ENCODE results near the gene FAM186B.

- TF ChIP-seq JUNB (CRISPR knock-in tag; IDR thresholded peaks at IDR 0.05; ENCODE audit: borderline replicate concordance) = no peak
- TF ChIP-seq ZNF652 (CRISPR knock-in tag; IDR thresholded peaks at IDR 0.05; ENCODE audit: borderline replicate concordance, low read depth) = no peak
- TF ChIP-seq YY1 (IDR thresholded peaks at IDR 0.05; ENCODE audit: insufficient read depth, insufficient replicate concordance, low read depth, low read length) = no peak
- TF ChIP-seq WIZ (CRISPR knock-in tag; IDR thresholded peaks at IDR 0.05) = no peak
- TF ChIP-seq ZNF333 (CRISPR knock-in tag; IDR thresholded peaks at IDR 0.05; ENCODE audit: borderline replicate concordance) = no peak
- TF ChIP-seq ZNF558 (CRISPR knock-in tag; IDR thresholded peaks at IDR 0.05; ENCODE audit: borderline replicate concordance) = no peak
- no peak for TF ChIP-seq TSC22D2 (CRISPR knock-in tag; IDR thresholded peaks at IDR 0.05; ENCODE audit: borderline replicate concordance)
Observed at GRCh38 chr12:49615725-49616124, 10.3 kb upstream of the FAM186B start.
